ENCODE data around the gene SHISA7. TPM values are rescaled to one million over a fixed set of nuclear protein-coding genes. Genes with fewer than 3 reads are reported as not detected.

SHISA7 gene
- total and polyA plus RNA-seq, 10 donors, result 0.03 to 0.27 TPM; not detected in 8

GRCh38 chr19:55473225-55474012 lies 30.3 kb upstream of the SHISA7 start:
- no peak for DNase-seq
- Histone ChIP-seq H3K27me3 (replicated peaks in 1 of 7) (no peaks in the 10 kb centered on the region), H3K4me1 (peaks cover 3 to 38% (median 23%) of the 10 kb centered on the region in 6 donors), H3K27ac (peak overlapping the region in 5 of 8 donors; percentile 36 to 64 (median 56)), H3K9me3 (no peaks in the 10 kb centered on the region), H3K4me3 (no peak overlapping the region), H3K36me3 (no peaks in the 10 kb centered on the region)
- intact Hi-C loops (cut with DNase I; ENCODE audit: low total_unique reads), result no loop called here
- whole genome bisulfite sequencing, 5 donors, result 75 to 80% (median 79%) methylated on average over 16 of the region's 16 CpGs
- TF ChIP-seq POLR2A (IDR thresholded peaks at IDR 0.05) (no peak), CTCF (IDR thresholded peaks at IDR 0.05 in 8 of 11, conservative IDR thresholded peaks at IDR 0.05 in 3 of 11) (no peak), POLR2AphosphoS5 (IDR thresholded peaks at IDR 0.05) (no peak)

- no peak for TF ChIP-seq POLR2AphosphoS5 (IDR thresholded peaks at IDR 0.05)
- TF ChIP-seq POLR2A (IDR thresholded peaks at IDR 0.05), result no peak
- no peak for TF ChIP-seq CTCF (IDR thresholded peaks at IDR 0.05 in 8 of 11, conservative IDR thresholded peaks at IDR 0.05 in 3 of 11)
- Histone ChIP-seq H3K27me3 (replicated peaks in 1 of 7) (no peaks in the 10 kb centered on the region), H3K36me3 (no peaks in the 10 kb centered on the region), H3K9me3 (no peaks in the 10 kb centered on the region), H3K27ac (peak overlapping the region in 3 of 8 donors; percentile 56 to 64 (median 61)), H3K4me1 (peaks cover 0 to 37% (median 21%) of the 10 kb centered on the region in 6 donors), H3K4me3 (no peak overlapping the region)
- no peak for DNase-seq
- WGBS, 5 donors, result 78 to 89% (median 80%) methylated on average over 6 to 8 of the region's 8 CpGs
- intact Hi-C loops (cut with DNase I; ENCODE audit: low total_unique reads), result no loop called here
These were observed 29.4 kb upstream of the SHISA7 start for GRCh38 chr19:55472463-55472862.

GRCh38 chr19:55471266-55471665 lies 28.2 kb upstream of the SHISA7 start:
- no peak for DNase-seq
- 81 to 92% (median 88%) methylated on average over 13 of the region's 13 CpGs for WGBS, 5 donors

More at GRCh38 chr19:55471266-55471665, 28.2 kb upstream of the SHISA7 start:
- no peak overlapping the region for H3K4me3 ChIP-seq
- peaks cover 0 to 35% (median 17%) of the 10 kb centered on the region in 6 donors for H3K4me1 ChIP-seq
- no peaks in the 10 kb centered on the region for H3K27me3 ChIP-seq (replicated peaks in 1 of 7)
- TF ChIP-seq POLR2A (IDR thresholded peaks at IDR 0.05), result no peak
- no peak for TF ChIP-seq POLR2AphosphoS5 (IDR thresholded peaks at IDR 0.05)
- no peak for TF ChIP-seq CTCF (IDR thresholded peaks at IDR 0.05 in 8 of 11, conservative IDR thresholded peaks at IDR 0.05 in 3 of 11)
- H3K36me3 ChIP-seq, result no peaks in the 10 kb centered on the region
- no peaks in the 10 kb centered on the region for H3K9me3 ChIP-seq
- intact Hi-C loops (cut with DNase I; ENCODE audit: low total_unique reads), result no loop called here
- no peak overlapping the region for H3K27ac ChIP-seq

Measured in spleen (tissue), 11 donors.